ENCODE results near the gene MED9. TPM values are rescaled to one million over a fixed set of nuclear protein-coding genes. Genes with fewer than 3 reads are reported as not detected.
A peak's percentile ranks its signal among the peaks of the same experiment; 100 is the strongest.

The MED9 gene
- total RNA-seq, 4 donors from 2014 or later, result 8.3 to 14.4 (median 11.4) TPM

- Histone ChIP-seq H3K9me3 (no peaks in the 10 kb centered on the region), H3K4me3 (no peak overlapping the region), H3K4me1 (no peaks in the 10 kb centered on the region), H3K27ac (replicated peaks in 1 of 4) (no peak overlapping the region), H3K27me3 (peaks cover 0 to 17% (median 0%) of the 10 kb centered on the region in 4 donors), H3K36me3 (no peaks in the 10 kb centered on the region)
- no peak for DNase-seq (ENCODE audit: extremely low spot score)
- WGBS, result 67% methylated on average over 11 of the region's 11 CpGs
- intact Hi-C loops (cut with DNase I), result no loop called here
- TF ChIP-seq POLR2AphosphoS5 (IDR thresholded peaks at IDR 0.05), result no peak
- peak; percentile 23 to 46 (median 37) for TF ChIP-seq CTCF (IDR thresholded peaks at IDR 0.05)
- no peak for TF ChIP-seq POLR2A (IDR thresholded peaks at IDR 0.05; ENCODE audit: low read depth)
- no peak for TF ChIP-seq EP300 (IDR thresholded peaks at IDR 0.05)
These were observed 36.6 kb upstream of the MED9 start for GRCh38 chr17:17440010-17440843.

GRCh38 chr17:17440938-17441675 lies 35.7 kb upstream of the MED9 start:
- Histone ChIP-seq H3K9me3 (no peaks in the 10 kb centered on the region), H3K27me3 (peaks cover 0 to 21% (median 0%) of the 10 kb centered on the region in 4 donors), H3K4me1 (peaks cover 0 to 6% (median 2%) of the 10 kb centered on the region in 4 donors), H3K4me3 (no peak overlapping the region), H3K36me3 (no peaks in the 10 kb centered on the region), H3K27ac (replicated peaks in 1 of 4) (no peak overlapping the region)
- no peak for DNase-seq (ENCODE audit: extremely low spot score)
- WGBS, result 91% methylated on average over 11 of the region's 11 CpGs
- intact Hi-C loops (cut with DNase I), result no loop called here
- no peak for TF ChIP-seq POLR2AphosphoS5 (IDR thresholded peaks at IDR 0.05)
- TF ChIP-seq EP300 (IDR thresholded peaks at IDR 0.05), result no peak
- no peak for TF ChIP-seq CTCF (IDR thresholded peaks at IDR 0.05)
- no peak for TF ChIP-seq POLR2A (IDR thresholded peaks at IDR 0.05; ENCODE audit: low read depth)

GRCh38 chr17:17443173-17443572 lies 33.6 kb upstream of the MED9 start:
- Histone ChIP-seq H3K36me3 (no peaks in the 10 kb centered on the region), H3K9me3 (no peaks in the 10 kb centered on the region), H3K27ac (replicated peaks in 1 of 4) (no peak overlapping the region), H3K4me1 (peaks cover 0 to 11% (median 2%) of the 10 kb centered on the region in 4 donors), H3K4me3 (no peak overlapping the region), H3K27me3 (peaks cover 0 to 14% (median 0%) of the 10 kb centered on the region in 4 donors)
- DNase-seq (ENCODE audit: extremely low spot score), result no peak
- no peak for TF ChIP-seq POLR2A (IDR thresholded peaks at IDR 0.05; ENCODE audit: low read depth)
- TF ChIP-seq EP300 (IDR thresholded peaks at IDR 0.05), result no peak
- no peak for TF ChIP-seq POLR2AphosphoS5 (IDR thresholded peaks at IDR 0.05)
- no peak for TF ChIP-seq CTCF (IDR thresholded peaks at IDR 0.05)
- 93% methylated on average over 3 of the region's 14 CpGs for WGBS
- intact Hi-C loops (cut with DNase I), result no loop called here

GRCh38 chr17:17445296-17445924 lies 31.4 kb upstream of the MED9 start:
- Histone ChIP-seq H3K27me3 (peaks cover 0 to 14% (median 0%) of the 10 kb centered on the region in 4 donors), H3K4me3 (no peak overlapping the region), H3K27ac (replicated peaks in 1 of 4) (no peak overlapping the region), H3K36me3 (no peaks in the 10 kb centered on the region), H3K4me1 (peaks cover 0 to 11% (median 2%) of the 10 kb centered on the region in 4 donors), H3K9me3 (no peaks in the 10 kb centered on the region)
- TF ChIP-seq EP300 (IDR thresholded peaks at IDR 0.05), result no peak
- TF ChIP-seq POLR2A (IDR thresholded peaks at IDR 0.05; ENCODE audit: low read depth), result no peak
- no peak for TF ChIP-seq POLR2AphosphoS5 (IDR thresholded peaks at IDR 0.05)
- no peak for TF ChIP-seq CTCF (IDR thresholded peaks at IDR 0.05)
- intact Hi-C loops (cut with DNase I), result no loop called here
- DNase-seq (ENCODE audit: extremely low spot score), result no peak
- 60% methylated on average over 6 of the region's 8 CpGs for WGBS

Measured in esophagus muscularis mucosa (tissue), 4 donors.